Panc1 (cell line): ENCODE measurements around the gene PDZK1.

Experiments used
- CTCF ChIP-seq: fragments of 450-650 bp; IDR thresholded peaks from 2 replicates; pipeline ENCODE4 v1.5.1; 2017; ENCODE audit warnings: mild to moderate bottlenecking
- POLR2AphosphoS5 ChIP-seq: IDR thresholded peaks from 2 replicates; pipeline ENCODE4 v1.6.1; 2012; ENCODE audit warnings: mild to moderate bottlenecking, low read depth, low read length, moderate library complexity
- REST ChIP-seq, 2 experiments: IDR thresholded peaks; 2 replicates each; pipeline ENCODE4 v1.6.1; 2011 to 2012; ENCODE audit warnings: low read depth in 2 of 2, control low read depth in 1 of 2, low read length in 1 of 2, mild to moderate bottlenecking in 1 of 2, moderate library complexity in 1 of 2; ENCODE audit not compliant: insufficient read depth in 1 of 2
- SIN3A ChIP-seq: IDR thresholded peaks from 2 replicates; pipeline ENCODE4 v1.6.1; 2012; ENCODE audit warnings: low read depth, mild to moderate bottlenecking, low read length, moderate library complexity, borderline replicate concordance; ENCODE audit not compliant: insufficient read depth

GRCh38 chr1:145747398-145748247, 40.5 kb upstream of the PDZK1 start:
- TF ChIP-seq POLR2AphosphoS5 (no peak), CTCF (no peak), REST (IDR thresholded peaks at IDR 0.05; ENCODE audit: insufficient read depth in 1 of 2, low read depth in 2 of 2, low read length in 1 of 2) (no peak), SIN3A (no peak)
